ENCODE results near the gene SLC6A4. TPM values are rescaled to one million over a fixed set of nuclear protein-coding genes. Genes with fewer than 3 reads are reported as not detected.

The SLC6A4 gene
- total and polyA plus RNA-seq, 4 donors, result 3.5 to 12.7 (median 8.8) TPM

DNA sequence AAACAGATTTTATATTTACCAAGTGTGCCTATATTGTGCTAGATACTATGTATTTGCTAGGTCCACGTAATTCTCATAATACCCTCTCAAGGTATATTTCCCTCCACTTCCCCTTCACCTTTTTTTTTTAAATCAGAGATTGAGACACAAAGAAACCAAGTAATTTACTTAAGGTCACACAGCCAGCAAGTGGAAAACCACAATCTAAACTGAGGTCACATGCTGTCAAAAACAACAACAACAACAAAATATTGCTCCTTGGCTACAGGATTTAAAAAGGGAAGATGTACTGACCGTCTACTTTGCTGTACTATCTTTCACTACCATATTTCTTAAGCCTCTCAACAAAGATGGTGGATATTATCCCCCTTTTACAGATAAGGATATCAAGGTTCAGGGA lies 40.4 kb upstream of the SLC6A4 start:
- H3K4me1 ChIP-seq (ENCODE audit: control insufficient read depth in 5 of 5, insufficient read depth in 5 of 5, low read length in 5 of 5), result peaks cover 0 to 2% (median 0%) of the 10 kb centered on the region in 5 donors
- H3K4me3 ChIP-seq, result no peak overlapping the region
- TF ChIP-seq, protein P1, sequence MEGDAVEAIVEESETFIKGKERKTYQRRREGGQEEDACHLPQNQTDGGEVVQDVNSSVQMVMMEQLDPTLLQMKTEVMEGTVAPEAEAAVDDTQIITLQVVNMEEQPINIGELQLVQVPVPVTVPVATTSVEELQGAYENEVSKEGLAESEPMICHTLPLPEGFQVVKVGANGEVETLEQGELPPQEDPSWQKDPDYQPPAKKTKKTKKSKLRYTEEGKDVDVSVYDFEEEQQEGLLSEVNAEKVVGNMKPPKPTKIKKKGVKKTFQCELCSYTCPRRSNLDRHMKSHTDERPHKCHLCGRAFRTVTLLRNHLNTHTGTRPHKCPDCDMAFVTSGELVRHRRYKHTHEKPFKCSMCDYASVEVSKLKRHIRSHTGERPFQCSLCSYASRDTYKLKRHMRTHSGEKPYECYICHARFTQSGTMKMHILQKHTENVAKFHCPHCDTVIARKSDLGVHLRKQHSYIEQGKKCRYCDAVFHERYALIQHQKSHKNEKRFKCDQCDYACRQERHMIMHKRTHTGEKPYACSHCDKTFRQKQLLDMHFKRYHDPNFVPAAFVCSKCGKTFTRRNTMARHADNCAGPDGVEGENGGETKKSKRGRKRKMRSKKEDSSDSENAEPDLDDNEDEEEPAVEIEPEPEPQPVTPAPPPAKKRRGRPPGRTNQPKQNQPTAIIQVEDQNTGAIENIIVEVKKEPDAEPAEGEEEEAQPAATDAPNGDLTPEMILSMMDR (IDR thresholded peaks at IDR 0.05; ENCODE audit: control extremely low read depth, extremely low read depth), result no peak
- 86 to 89% methylated on average over 2 of the region's 2 CpGs for WGBS, 2 donors
- peaks cover 20 to 33% (median 28%) of the 10 kb centered on the region in 4 donors for H3K36me3 ChIP-seq (ENCODE audit: control insufficient read depth in 4 of 4, insufficient read depth in 4 of 4, low read length in 4 of 4)
- ATAC-seq (ENCODE audit: insufficient read depth, low FRiP score) (no peak), DNase-seq (no peak)
- H3K27ac ChIP-seq (ENCODE audit: low read depth in 1 of 2, low read length in 1 of 2), result no peak overlapping the region
- H3K9ac ChIP-seq (ENCODE audit: insufficient read depth in 1 of 2, low read length in 2 of 2), result no peak overlapping the region
- no peaks in the 10 kb centered on the region for H3K9me3 ChIP-seq (ENCODE audit: control insufficient read depth in 4 of 4, insufficient read depth in 3 of 4, low read length in 3 of 4)
- H3K27me3 ChIP-seq (ENCODE audit: control insufficient read depth in 3 of 3, insufficient read depth in 3 of 3, low read length in 2 of 3), result no peaks in the 10 kb centered on the region

DNA sequence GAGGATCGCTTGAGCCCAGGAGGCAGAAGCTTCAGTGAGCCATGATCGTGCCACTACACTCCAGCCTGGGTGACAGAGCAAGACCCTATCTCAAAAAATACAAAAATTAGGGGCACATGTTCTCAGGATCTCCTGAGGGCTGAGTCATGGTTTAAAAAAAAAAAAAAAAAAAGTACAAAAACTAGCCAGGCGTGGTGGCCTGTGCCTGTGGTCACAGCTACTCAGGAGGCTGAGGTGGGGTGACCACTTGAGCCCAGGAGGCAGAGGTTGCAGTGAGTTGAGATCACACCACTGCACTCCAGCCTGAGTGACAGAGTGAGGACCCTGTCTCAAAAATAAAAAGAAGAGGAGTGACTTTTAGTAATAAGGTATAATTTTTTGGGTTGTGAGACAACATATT lies 39.4 kb upstream of the SLC6A4 start:
- TF ChIP-seq, protein P1 (IDR thresholded peaks at IDR 0.05; ENCODE audit: control extremely low read depth, extremely low read depth), result no peak
- Histone ChIP-seq H3K4me1 (ENCODE audit: control insufficient read depth in 5 of 5, insufficient read depth in 5 of 5, low read length in 5 of 5) (peaks cover 0 to 2% (median 0%) of the 10 kb centered on the region in 5 donors), H3K9ac (ENCODE audit: insufficient read depth in 1 of 2, low read length in 2 of 2) (no peak overlapping the region), H3K27ac (ENCODE audit: low read depth in 1 of 2, low read length in 1 of 2) (no peak overlapping the region), H3K27me3 (ENCODE audit: control insufficient read depth in 3 of 3, insufficient read depth in 3 of 3, low read length in 2 of 3) (no peaks in the 10 kb centered on the region), H3K9me3 (ENCODE audit: control insufficient read depth in 4 of 4, insufficient read depth in 3 of 4, low read length in 3 of 4) (no peaks in the 10 kb centered on the region), H3K36me3 (ENCODE audit: control insufficient read depth in 4 of 4, insufficient read depth in 4 of 4, low read length in 4 of 4) (peaks cover 19 to 35% (median 30%) of the 10 kb centered on the region in 4 donors), H3K4me3 (no peak overlapping the region)
- ATAC-seq (ENCODE audit: insufficient read depth, low FRiP score) (no peak), DNase-seq (no peak)
- 94% methylated on average over 3 of the region's 3 CpGs for WGBS, 2 donors

DNA sequence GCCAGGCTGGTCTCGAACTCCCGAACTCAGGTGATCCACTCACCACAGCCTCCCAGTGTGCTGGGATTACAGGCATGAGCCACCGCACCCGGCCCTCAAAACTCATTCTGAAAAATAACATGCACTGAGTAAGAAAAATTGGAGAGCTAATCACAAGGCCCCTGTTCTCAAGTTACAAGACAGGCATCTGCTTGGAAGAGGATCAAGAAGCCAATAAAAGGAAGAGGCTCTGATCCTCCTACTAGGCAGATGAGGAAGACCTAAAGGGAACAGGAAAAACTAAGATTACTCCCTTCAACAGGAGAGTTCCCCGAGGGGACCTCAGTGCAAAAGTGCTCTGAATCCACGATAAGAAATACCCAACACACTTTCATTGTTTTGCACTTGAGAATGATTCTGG lies 37.9 kb upstream of the SLC6A4 start:
- H3K4me3 ChIP-seq, result no peak overlapping the region
- H3K27ac ChIP-seq (ENCODE audit: low read depth in 1 of 2, low read length in 1 of 2), result no peak overlapping the region
- 87 to 91% methylated on average over 6 of the region's 6 CpGs for WGBS, 2 donors
- ATAC-seq (ENCODE audit: insufficient read depth, low FRiP score) (no peak), DNase-seq (no peak)
- no peaks in the 10 kb centered on the region for H3K27me3 ChIP-seq (ENCODE audit: control insufficient read depth in 3 of 3, insufficient read depth in 3 of 3, low read length in 2 of 3)
- H3K4me1 ChIP-seq (ENCODE audit: control insufficient read depth in 5 of 5, insufficient read depth in 5 of 5, low read length in 5 of 5), result peaks cover 0 to 2% (median 0%) of the 10 kb centered on the region in 5 donors
- TF ChIP-seq, protein P1 (IDR thresholded peaks at IDR 0.05; ENCODE audit: control extremely low read depth, extremely low read depth), result no peak
- H3K9me3 ChIP-seq (ENCODE audit: control insufficient read depth in 4 of 4, insufficient read depth in 3 of 4, low read length in 3 of 4), result no peaks in the 10 kb centered on the region
- H3K9ac ChIP-seq (ENCODE audit: insufficient read depth in 1 of 2, low read length in 2 of 2), result no peak overlapping the region
- H3K36me3 ChIP-seq (ENCODE audit: control insufficient read depth in 4 of 4, insufficient read depth in 4 of 4, low read length in 4 of 4), result peaks cover 19 to 33% (median 32%) of the 10 kb centered on the region in 4 donors

DNA sequence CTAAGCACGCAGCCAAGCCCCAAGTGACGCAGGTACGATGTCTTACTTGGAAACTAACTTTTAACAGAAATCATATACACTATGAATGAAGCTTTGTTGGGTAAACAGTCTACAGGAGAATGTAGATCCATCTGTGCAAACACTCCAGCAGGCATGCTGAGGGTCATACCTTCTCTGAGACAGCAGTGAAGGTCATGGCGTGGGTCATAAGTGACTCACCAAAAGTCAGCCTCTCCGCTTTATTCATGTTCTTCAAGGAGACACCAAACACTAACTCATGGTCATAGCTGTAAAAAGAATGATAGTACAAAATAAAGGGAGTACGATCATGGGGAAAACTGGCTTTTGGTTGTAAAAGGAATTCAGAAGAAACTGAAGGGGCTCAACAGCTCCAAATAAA lies 35.6 kb upstream of the SLC6A4 start:
- TF ChIP-seq, protein P1 (IDR thresholded peaks at IDR 0.05; ENCODE audit: control extremely low read depth, extremely low read depth), result no peak
- H3K27me3 ChIP-seq (ENCODE audit: control insufficient read depth in 3 of 3, insufficient read depth in 3 of 3, low read length in 2 of 3), result no peaks in the 10 kb centered on the region
- ATAC-seq (ENCODE audit: insufficient read depth, low FRiP score) (no peak), DNase-seq (no peak)
- no peak overlapping the region for H3K27ac ChIP-seq (ENCODE audit: low read depth in 1 of 2, low read length in 1 of 2)
- WGBS, 2 donors, result 97% methylated on average over 6 of the region's 6 CpGs
- peaks cover 0 to 2% (median 0%) of the 10 kb centered on the region in 5 donors for H3K4me1 ChIP-seq (ENCODE audit: control insufficient read depth in 5 of 5, insufficient read depth in 5 of 5, low read length in 5 of 5)
- H3K9ac ChIP-seq (ENCODE audit: insufficient read depth in 1 of 2, low read length in 2 of 2), result no peak overlapping the region
- peaks cover 25 to 42% (median 35%) of the 10 kb centered on the region in 4 donors for H3K36me3 ChIP-seq (ENCODE audit: control insufficient read depth in 4 of 4, insufficient read depth in 4 of 4, low read length in 4 of 4)
- no peaks in the 10 kb centered on the region for H3K9me3 ChIP-seq (ENCODE audit: control insufficient read depth in 4 of 4, insufficient read depth in 3 of 4, low read length in 3 of 4)
- no peak overlapping the region for H3K4me3 ChIP-seq

Data from lung (tissue), 12 donors.